Gastroesophageal sphincter (tissue), 4 donors: ENCODE results near the gene MACROD2. TPM values are rescaled to one million over a fixed set of nuclear protein-coding genes. Genes with fewer than 3 reads are reported as not detected.

Source experiments
- ATAC-seq: fragments of 150-250 bp; one replicate; pipeline ENCODE4 v1.9.1; 2016; ENCODE audit warnings: mild to moderate bottlenecking, moderate library complexity
- H3K27ac ChIP-seq, 4 donors: fragments of 200-600 bp; sonication (generic) in 3 of 4; 1 replicate in 3 of 4; 2 replicates in 1 of 4; pipeline ENCODE4 v1.5.1; 2016 to 2019
- H3K27me3 ChIP-seq: fragments of 200-600 bp; sonication (generic); one replicate; pipeline ENCODE4 v1.5.1; 2019
- H3K36me3 ChIP-seq, 2 donors: fragments of 200-600 bp; sonication (generic); one replicate each; pipeline ENCODE4 v1.5.1; 2019; ENCODE audit warnings: control low read depth in 1 of 2
- H3K4me1 ChIP-seq, 3 donors: fragments of 200-600 bp; sonication (generic); 1 replicate in 2 of 3; 2 replicates in 1 of 3; pipeline ENCODE4 v1.5.1; 2016 to 2019; ENCODE audit warnings: control low read depth in 2 of 3
- H3K4me3 ChIP-seq, 2 donors: fragments of 200-600 bp; sonication (generic); one replicate each; pipeline ENCODE4 v1.5.1; 2019; ENCODE audit warnings: mild to moderate bottlenecking in 1 of 2, moderate library complexity in 1 of 2
- H3K9me3 ChIP-seq, 3 donors: fragments of 200-600 bp; sonication (generic); one replicate each; pipeline ENCODE4 v1.5.1; 2017 to 2019; ENCODE audit warnings: control low read depth in 2 of 3
- EP300 ChIP-seq: sonication (generic); formaldehyde crosslinking; IDR thresholded peaks from one replicate; pipeline ENCODE4 v1.6.1; 2017; ENCODE audit warnings: antibody characterized with exemption, mild to moderate bottlenecking
- POLR2A ChIP-seq, 2 donors: fragments of 450-650 bp; IDR thresholded peaks; one replicate each; pipeline ENCODE4 v1.6.1; 2017; ENCODE audit warnings: antibody characterized with exemption in 2 of 2, mild to moderate bottlenecking in 2 of 2, moderate library complexity in 1 of 2
- POLR2AphosphoS5 ChIP-seq: sonication (generic); formaldehyde crosslinking; IDR thresholded peaks from one replicate; pipeline ENCODE4 v1.6.1; 2017; ENCODE audit warnings: antibody characterized with exemption
- WGBS, 2 donors: methylation state at CpG; one replicate each; pipeline ENCODE4 v1.1.5; 2018; ENCODE audit warnings: low coverage in 1 of 2; 5-methylcytosine and 5-hydroxymethylcytosine counted together
- total RNA-seq, 4 donors: library from RNA; depleted of rRNA; stranded (reverse); fragments of >200 nt; gene quantifications; one replicate each; pipeline ENCODE4 v1.1.0, GENCODE V29; 2016
- TF ChIP-seq, protein P1 (sequence below), 4 experiments: fragments of 200-600 bp in 2 of 4; fragments of 450-650 bp in 2 of 4; sonication (generic) in 1 of 4; IDR thresholded peaks; one replicate each; pipeline ENCODE4 v1.5.1; 2017 to 2019; ENCODE audit warnings: antibody characterized with exemption in 4 of 4, mild to moderate bottlenecking in 2 of 4, moderate library complexity in 2 of 4

MACROD2 gene
- total RNA-seq, 4 donors from 2014 or later: 4.0 to 12.1 (median 7.4) TPM

- 67 to 86% methylated on average over 1 of the region's 1 CpG for WGBS, 2 donors
- no peak for ATAC-seq
- TF ChIP-seq, protein P1, sequence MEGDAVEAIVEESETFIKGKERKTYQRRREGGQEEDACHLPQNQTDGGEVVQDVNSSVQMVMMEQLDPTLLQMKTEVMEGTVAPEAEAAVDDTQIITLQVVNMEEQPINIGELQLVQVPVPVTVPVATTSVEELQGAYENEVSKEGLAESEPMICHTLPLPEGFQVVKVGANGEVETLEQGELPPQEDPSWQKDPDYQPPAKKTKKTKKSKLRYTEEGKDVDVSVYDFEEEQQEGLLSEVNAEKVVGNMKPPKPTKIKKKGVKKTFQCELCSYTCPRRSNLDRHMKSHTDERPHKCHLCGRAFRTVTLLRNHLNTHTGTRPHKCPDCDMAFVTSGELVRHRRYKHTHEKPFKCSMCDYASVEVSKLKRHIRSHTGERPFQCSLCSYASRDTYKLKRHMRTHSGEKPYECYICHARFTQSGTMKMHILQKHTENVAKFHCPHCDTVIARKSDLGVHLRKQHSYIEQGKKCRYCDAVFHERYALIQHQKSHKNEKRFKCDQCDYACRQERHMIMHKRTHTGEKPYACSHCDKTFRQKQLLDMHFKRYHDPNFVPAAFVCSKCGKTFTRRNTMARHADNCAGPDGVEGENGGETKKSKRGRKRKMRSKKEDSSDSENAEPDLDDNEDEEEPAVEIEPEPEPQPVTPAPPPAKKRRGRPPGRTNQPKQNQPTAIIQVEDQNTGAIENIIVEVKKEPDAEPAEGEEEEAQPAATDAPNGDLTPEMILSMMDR (IDR thresholded peaks at IDR 0.05): no peak
- TF ChIP-seq EP300: no peak
- no peak for TF ChIP-seq POLR2AphosphoS5
These were observed 102.9 kb downstream of the MACROD2 start for GRCh38 chr20:14098261-14098660.

DNA sequence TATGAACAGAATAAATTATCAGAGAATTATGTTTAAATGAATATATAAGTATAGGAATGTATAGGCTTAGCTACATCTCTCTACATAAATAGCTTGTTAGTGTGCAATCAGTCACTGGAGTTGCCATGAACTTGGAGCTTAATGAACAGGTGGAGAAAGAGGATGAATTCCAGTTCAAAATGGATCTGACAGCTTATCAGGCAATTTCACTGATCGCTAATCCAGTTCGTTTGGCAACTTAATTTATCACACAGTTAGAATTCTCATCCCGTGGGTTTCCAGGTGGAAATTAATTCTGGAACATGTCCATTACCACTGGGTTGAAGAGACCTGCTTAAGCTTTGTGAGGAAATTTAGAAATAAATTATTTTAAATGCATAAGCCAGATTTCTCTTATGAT, 118.1 kb downstream of the MACROD2 start:
- H3K4me1 ChIP-seq: no peaks in the 10 kb centered on the region
- H3K4me3 ChIP-seq: no peak overlapping the region
- no peak overlapping the region for H3K27ac ChIP-seq
- no peaks in the 10 kb centered on the region for H3K36me3 ChIP-seq
- WGBS, 2 donors: 41 to 47% methylated on average over 3 of the region's 3 CpGs
- H3K27me3 ChIP-seq: no peaks in the 10 kb centered on the region
- no peak for ATAC-seq
- TF ChIP-seq POLR2AphosphoS5 (no peak), EP300 (no peak), POLR2A (IDR thresholded peaks at IDR 0.05) (no peak)
- TF ChIP-seq, protein P1 (IDR thresholded peaks at IDR 0.05): no peak
- H3K9me3 ChIP-seq: peaks cover 0 to 19% (median 0%) of the 10 kb centered on the region in 3 donors

More at GRCh38 chr20:14098261-14098660, 102.9 kb downstream of the MACROD2 start:
- H3K27ac ChIP-seq: no peak overlapping the region
- H3K4me3 ChIP-seq: no peak overlapping the region
- no peaks in the 10 kb centered on the region for H3K36me3 ChIP-seq
- H3K4me1 ChIP-seq: no peaks in the 10 kb centered on the region
- H3K9me3 ChIP-seq: no peaks in the 10 kb centered on the region
- no peaks in the 10 kb centered on the region for H3K27me3 ChIP-seq

GRCh38 chr20:14114065-14114704, 118.9 kb downstream of the MACROD2 start:
- 81 to 88% methylated on average over 2 to 3 of the region's 3 CpGs for WGBS, 2 donors
- H3K4me3 ChIP-seq: no peak overlapping the region
- TF ChIP-seq, protein P1 (IDR thresholded peaks at IDR 0.05): no peak
- TF ChIP-seq POLR2AphosphoS5: no peak
- TF ChIP-seq POLR2A (IDR thresholded peaks at IDR 0.05): no peak
- no peak for TF ChIP-seq EP300

GRCh38 chr20:14116037-14116436, 120.7 kb downstream of the MACROD2 start:
- no peaks in the 10 kb centered on the region for H3K27me3 ChIP-seq

More at GRCh38 chr20:14114065-14114704, 118.9 kb downstream of the MACROD2 start:
- Histone ChIP-seq H3K27ac (no peak overlapping the region), H3K27me3 (no peaks in the 10 kb centered on the region), H3K36me3 (no peaks in the 10 kb centered on the region), H3K9me3 (peaks cover 0 to 15% (median 0%) of the 10 kb centered on the region in 3 donors), H3K4me1 (no peaks in the 10 kb centered on the region)
- ATAC-seq: no peak

More at GRCh38 chr20:14116037-14116436, 120.7 kb downstream of the MACROD2 start:
- Histone ChIP-seq H3K4me3 (no peak overlapping the region), H3K9me3 (peaks cover 0 to under 1% (median 0%) of the 10 kb centered on the region in 3 donors), H3K27ac (no peak overlapping the region), H3K36me3 (no peaks in the 10 kb centered on the region), H3K4me1 (no peaks in the 10 kb centered on the region)
- TF ChIP-seq, protein P1 (IDR thresholded peaks at IDR 0.05): no peak
- no peak for TF ChIP-seq EP300
- TF ChIP-seq POLR2A (IDR thresholded peaks at IDR 0.05): no peak
- TF ChIP-seq POLR2AphosphoS5: no peak
- WGBS, 2 donors: 85 to 90% methylated on average over 6 of the region's 6 CpGs
- no peak for ATAC-seq
